Middle frontal gyrus (tissue), 1 donor: Measurements from ENCODE around the gene MT1A.
"Not testable (repeated sequence)": the region's sequence is repeated elsewhere in the genome, so short reads cannot be mapped to it uniquely, and the experiment has no call there.

Experiments used
- DNase-seq: peaks from one replicate; pipeline ENCODE4 v3.0.0-alpha.2; 2015; ENCODE audit warnings: low spot score; ENCODE audit errors: extremely low spot score

MT1A gene

GRCh38 chr16:56610017-56610608 lies 28.4 kb upstream of the MT1A start:
- DNase-seq = no peak

- no peak for DNase-seq
Observed at GRCh38 chr16:56610609-56611111, 27.8 kb upstream of the MT1A start.

GRCh38 chr16:56611281-56611833 lies 27.1 kb upstream of the MT1A start:
- DNase-seq = no peak

GRCh38 chr16:56613706-56614105 lies 24.8 kb upstream of the MT1A start:
- DNase-seq = no peak

GRCh38 chr16:56614549-56614991 lies 23.9 kb upstream of the MT1A start:
- DNase-seq = no peak

- DNase-seq = no peak
Observed at GRCh38 chr16:56615353-56615752, 23.1 kb upstream of the MT1A start.

GRCh38 chr16:56616608-56617211 lies 21.8 kb upstream of the MT1A start:
- DNase-seq = no peak

GRCh38 chr16:56617212-56618085 lies 21.0 kb upstream of the MT1A start:
- DNase-seq = no peak

GRCh38 chr16:56618138-56618537 lies 20.3 kb upstream of the MT1A start:
- DNase-seq = no peak

- DNase-seq = no peak
Observed at GRCh38 chr16:56620339-56620897, 18.0 kb upstream of the MT1A start.

GRCh38 chr16:56621665-56622445 lies 16.6 kb upstream of the MT1A start:
- not testable (repeated sequence) for DNase-seq

- DNase-seq = not testable (repeated sequence)
Observed at GRCh38 chr16:56623184-56623583, 15.3 kb upstream of the MT1A start.

GRCh38 chr16:56623637-56624036 lies 14.8 kb upstream of the MT1A start:
- no peak for DNase-seq

- DNase-seq = peak; percentile 41
Observed at GRCh38 chr16:56625140-56625942, 13.1 kb upstream of the MT1A start, which contains the start of gene MT1E. Gene MT1E, plus strand, starts transcription at chr16:56625781. Its CDS starts 71 bp downstream, at chr16:56625852.

- no peak for DNase-seq
Observed at GRCh38 chr16:56625943-56626654, 12.4 kb upstream of the MT1A start.

- DNase-seq = no peak
Observed at GRCh38 chr16:56626685-56627084, 11.8 kb upstream of the MT1A start.

GRCh38 chr16:56628486-56629350 lies 9.7 kb upstream of the MT1A start:
- DNase-seq = no peak

- DNase-seq = no peak
Observed at GRCh38 chr16:56629531-56629930, 8.9 kb upstream of the MT1A start.
